HG02678 (cell line): ENCODE data around the gene PPP4R4.

Source experiments
- ATAC-seq: cut with Tn5 transposase; IDR thresholded peaks from one replicate; pipeline ENCODE4 v1.9.1; 2021; ENCODE audit warnings: mild to moderate bottlenecking, moderate library complexity; ENCODE audit not compliant: unreplicated experiment

Gene PPP4R4

GRCh38 chr14:94305620-94306019, 131.5 kb downstream of the PPP4R4 start:
- ATAC-seq, result no peak

- no peak for ATAC-seq
These were observed 132.2 kb downstream of the PPP4R4 start for GRCh38 chr14:94306047-94306978.

GRCh38 chr14:94307410-94307992, 133.4 kb downstream of the PPP4R4 start:
- no peak for ATAC-seq

DNA sequence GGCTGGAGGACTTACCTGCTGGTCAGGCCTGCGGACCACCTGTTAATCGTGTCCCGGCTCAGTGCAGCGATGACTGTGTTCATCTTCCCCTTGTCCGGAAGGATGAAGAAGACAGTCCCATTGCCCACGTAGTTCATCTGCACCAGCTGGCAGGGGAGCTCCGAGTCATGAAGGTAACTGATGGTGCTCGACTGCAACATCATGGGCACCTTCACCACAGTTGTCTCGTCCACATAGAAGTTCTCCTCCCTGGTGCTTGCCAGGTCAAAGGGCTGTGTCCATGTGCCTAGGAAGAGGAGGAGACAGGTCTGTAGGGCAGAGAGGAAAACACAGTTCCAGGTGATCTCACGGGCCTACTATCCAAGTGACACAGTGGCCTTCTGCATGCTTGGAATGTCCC, 135.6 kb downstream of the PPP4R4 start:
- no peak for ATAC-seq

DNA sequence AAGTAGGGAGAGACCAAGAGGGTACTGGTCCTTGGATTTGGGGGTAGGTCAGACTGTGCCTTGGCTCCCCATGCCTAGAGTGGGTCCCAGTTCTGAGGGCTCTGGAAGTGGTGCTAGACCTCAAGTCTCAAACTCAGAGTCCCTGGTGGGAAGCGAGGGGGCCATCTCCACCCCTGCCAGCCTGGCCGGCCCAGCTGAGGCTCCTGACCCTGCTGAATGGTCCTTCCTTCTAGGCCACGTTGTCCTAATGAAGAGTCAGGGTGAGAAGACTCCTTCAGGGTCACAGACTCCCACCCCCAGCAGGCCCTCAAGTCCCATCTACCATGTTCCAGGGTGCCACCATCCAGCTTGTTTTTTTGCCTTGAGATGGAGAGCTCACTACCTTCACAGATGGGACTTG, 136.1 kb downstream of the PPP4R4 start:
- no peak for ATAC-seq

DNA sequence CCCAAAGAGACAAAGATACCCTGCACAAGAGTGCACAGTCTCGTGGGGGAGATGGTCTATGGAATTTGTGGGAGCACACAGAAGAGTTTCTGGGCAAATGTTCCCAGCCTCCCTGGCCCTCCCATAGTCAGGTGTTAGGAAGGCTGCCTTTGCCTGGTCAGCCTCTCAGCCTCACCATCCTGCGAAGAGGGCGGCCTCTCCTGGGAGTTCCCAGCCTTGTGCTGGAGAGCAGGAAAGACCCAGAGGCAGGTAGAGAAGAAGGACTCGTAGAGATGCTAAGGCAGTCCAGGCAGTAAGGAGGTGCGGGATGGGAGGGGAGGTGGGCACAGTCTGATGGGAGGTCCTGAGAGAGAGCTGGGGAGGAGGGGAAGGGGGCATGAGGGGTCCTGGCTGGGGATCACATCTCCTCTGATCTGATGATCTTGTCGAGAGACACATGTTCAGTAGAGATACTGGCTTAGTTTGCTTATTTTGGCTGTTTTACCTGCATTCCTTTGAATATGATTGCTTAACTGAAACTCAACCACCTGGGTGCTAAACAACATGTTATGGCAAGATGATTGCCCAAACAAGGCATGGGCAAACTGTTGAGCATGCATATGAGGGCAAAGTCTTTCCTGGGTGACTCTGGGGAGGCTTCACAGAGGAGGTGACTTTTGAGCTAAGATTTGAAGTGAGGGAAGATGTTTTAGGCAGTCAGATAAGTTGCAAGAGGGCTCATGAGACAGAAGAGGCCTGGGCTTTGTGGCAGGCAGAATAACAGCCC, 138.5 kb downstream of the PPP4R4 start:
- no peak for ATAC-seq

- ATAC-seq, result no peak
These were observed 140.0 kb downstream of the PPP4R4 start for GRCh38 chr14:94313991-94314655.

DNA sequence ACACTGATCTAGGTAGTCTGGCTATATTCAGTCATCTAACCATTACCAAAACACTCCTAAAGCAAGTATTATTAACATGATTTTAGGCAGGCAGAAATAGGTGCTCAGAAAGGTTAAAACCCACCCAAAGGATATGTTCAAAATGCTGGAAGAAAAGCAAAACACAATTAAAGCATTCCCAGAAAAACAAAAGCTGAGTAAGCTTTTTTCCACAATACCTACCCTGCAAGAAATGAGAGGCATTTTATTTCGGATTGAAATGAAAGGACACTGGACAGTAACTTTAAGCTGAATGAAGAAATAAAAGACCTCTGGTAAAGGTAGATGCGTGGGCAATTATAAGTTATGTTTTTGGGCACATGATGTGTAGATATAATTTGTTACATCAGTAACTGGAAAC, 140.8 kb downstream of the PPP4R4 start:
- ATAC-seq, result no peak

GRCh38 chr14:94316692-94317091, 142.6 kb downstream of the PPP4R4 start:
- ATAC-seq, result no peak

- ATAC-seq, result no peak
These were observed 143.1 kb downstream of the PPP4R4 start for GRCh38 chr14:94317259-94317658.

DNA sequence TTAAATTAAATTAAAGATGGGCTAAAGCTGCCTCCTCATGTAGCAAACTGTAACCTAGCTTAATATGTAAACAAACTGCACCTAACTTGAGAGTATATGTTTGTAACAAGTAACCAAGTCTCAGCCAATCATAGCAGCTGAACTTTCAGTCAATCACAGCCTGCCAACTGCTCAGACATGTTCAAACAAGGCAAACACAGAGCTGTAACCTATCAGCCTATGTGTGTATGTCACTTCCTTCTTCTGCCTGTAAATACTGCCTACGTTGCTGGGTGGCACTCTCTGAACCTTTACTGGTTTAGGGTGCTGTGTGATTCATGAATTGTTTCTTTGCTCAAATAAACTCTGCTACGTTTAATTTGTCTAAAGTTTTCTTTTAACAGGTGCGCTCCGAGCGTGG, 146.1 kb downstream of the PPP4R4 start:
- no peak for ATAC-seq

DNA sequence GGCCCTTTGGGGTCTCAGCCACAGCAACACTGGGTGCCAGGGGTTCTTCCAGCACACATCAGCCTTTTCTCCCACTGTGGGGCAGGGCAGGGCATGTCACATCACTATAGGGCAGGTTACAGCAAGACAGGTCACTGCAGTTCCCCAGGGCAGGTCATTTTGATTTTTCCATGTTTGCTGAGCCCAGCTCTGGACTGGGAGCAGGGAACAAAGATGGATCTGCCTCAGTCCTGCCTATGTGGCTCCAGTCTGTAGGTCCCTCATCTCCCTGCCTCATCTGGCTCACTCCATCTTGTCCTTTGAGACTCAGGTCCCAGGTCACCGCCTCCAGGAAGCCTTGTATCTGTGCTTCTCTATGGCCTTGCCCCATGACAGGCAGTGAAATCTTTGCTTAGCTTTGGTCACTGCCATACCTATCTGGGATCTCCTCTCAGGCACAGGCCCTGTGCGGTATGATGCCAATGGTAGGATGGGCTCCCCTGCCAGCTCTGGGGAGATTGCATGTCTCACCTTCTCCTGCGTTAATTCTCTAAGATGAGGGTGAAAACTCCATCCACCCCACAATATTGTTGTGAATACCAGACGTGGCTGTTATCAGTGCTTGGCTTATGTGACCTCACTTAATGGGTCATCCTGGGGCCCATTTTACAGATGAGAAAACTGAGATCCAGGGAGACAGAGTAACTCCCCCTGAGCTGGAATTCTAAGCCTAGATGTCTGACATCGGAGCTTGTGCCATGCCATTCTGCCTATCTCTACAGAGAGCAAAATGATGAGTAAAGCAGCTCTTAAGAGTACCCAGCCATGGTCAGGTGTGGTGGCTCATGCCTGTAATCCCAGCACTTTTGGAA, 147.5 kb downstream of the PPP4R4 start:
- ATAC-seq, result no peak

- no peak for ATAC-seq
These were observed 148.8 kb downstream of the PPP4R4 start, which contains the start of gene SERPINA6 for GRCh38 chr14:94322648-94323570. SERPINA6 (minus strand) TSS chr14:94323336; CDS start chr14:94314648, 8,688 bp downstream.

DNA sequence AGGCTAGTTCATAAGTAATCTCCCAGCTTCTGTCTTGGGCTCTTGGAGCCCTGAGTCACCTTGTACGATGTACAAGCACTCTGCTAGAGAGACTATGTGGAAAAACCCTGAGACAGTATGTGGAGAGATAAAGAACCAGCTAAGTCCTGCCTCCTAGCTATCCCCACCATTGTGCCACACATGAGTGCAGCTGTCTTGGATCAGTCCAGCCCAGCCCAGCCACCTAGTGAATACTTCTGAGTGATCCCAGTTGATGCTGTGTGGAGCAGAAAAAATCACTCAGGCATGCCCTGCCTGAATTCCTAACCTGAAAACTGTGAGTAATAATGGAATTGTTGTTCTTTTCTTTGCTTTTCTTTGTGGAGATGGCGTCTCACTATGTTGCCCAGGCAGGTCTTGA, 154.1 kb downstream of the PPP4R4 start:
- ATAC-seq, result no peak
